ENCODE results near the gene PRKCSH.
"Not testable (repeated sequence)": the region's sequence is repeated elsewhere in the genome, so short reads cannot be mapped to it uniquely, and the experiment has no call there.

PRKCSH gene

DNA sequence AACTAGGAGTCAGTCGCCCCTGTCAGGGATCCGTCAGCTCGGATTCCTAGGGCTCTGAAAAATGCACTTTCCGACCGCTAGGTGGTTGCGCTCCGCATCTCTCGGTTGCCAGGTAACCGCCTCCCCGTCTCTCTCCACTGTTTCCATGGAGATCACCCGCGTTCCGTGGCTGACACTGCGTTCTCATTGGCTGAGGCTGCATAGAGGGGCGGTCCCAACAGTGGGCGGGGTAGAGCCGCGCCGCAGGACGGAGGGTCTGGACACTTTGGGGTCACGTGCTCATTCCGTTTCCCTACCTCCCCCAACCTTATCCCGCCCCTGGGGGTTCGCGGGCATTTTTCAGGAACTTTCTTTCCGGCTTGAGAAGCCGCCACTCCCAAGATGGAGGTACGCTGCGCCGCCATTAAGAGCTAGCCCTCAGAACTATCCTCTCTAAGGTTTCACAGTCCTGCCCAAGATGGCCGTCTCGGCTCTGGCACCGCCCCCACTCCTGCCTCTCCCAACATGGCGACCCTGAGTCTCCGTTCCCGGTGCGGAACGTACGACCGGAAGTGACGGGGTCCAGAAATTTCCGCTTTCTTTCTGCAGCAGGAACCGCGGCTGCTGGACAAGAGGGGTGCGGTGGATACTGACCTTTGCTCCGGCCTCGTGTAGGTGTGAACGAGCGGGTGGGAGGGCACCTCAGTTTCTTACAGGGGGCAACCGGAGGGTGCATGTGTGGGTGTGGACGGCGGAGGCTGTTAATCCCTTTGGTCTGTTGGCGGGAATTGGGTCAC is at the start of gene PRKCSH, which contains the start of gene ODAD3:
TSS of gene PRKCSH (plus strand) at position 579 of the 776 bp plus-strand sequence. CDS start 483 bp downstream, outside the sequence.
TSS of gene ODAD3 (minus strand) at position 65 of the 776 bp plus-strand sequence. CDS start 105 bp downstream, outside the sequence.
- Mint-ChIP-seq H3K36me3 (ENCODE audit: low read depth) (peaks cover 20% of the 10 kb centered on the region), H3K27ac (peak within 1 kb of the TSS; percentile 97), H3K27me3 (peaks cover 5% of the 10 kb centered on the region), H3K4me3 (peak within 1 kb of the TSS; percentile 99), H3K4me1 (peaks cover 29% of the 10 kb centered on the region), H3K9me3 (no peaks in the 10 kb centered on the region)
- ATAC-seq (peak; percentile 94), DNase-seq (peak; percentile 98)

DNA sequence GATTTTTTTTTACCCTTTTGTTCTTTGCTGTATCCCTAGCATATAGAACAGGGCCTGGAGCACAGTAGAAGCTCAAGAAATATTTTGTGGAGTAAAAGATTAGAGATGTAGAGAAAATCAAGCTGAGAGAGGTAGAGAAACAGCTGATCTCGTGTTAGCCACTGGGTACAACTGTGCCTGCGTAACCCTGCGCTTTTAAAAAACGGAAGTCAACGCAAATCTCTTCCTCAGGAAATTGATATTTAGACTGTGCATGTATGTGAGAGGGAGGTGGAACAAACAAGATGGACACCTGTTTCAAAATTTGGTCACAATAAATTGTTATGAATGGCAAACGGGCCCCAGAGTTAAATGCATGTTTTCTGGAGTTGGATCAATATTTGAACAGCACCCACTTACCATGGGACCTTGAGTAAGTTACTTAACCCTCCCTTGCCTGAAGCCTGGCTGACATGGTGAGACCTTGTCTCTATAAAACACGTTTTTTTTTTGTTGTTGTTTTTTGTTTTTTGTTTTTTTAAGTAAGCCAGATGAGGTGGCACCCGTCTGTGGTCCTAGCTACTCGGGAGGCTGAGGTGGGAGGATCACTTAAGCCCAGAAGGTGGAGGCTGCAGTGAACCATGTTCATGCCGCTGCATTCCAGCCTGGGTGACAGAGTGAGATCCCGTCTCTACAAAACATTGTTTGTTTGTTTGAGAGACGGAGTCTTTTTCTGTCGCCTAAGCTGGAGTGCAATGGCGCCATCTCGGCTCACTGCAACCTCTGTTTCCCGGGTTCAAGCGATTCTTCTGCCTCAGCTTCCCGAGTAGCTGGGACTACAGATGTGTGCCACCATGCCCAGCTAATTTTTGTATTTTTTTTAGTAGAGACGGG is 48.0 kb upstream of the PRKCSH start:
- no peaks in the 10 kb centered on the region for H3K36me3 Mint-ChIP-seq (ENCODE audit: low read depth)
- peaks cover 7% of the 10 kb centered on the region for H3K4me1 Mint-ChIP-seq
- peaks cover 8% of the 10 kb centered on the region for H3K27me3 Mint-ChIP-seq
- no peak for ATAC-seq
- H3K4me3 Mint-ChIP-seq, result no peak overlapping the region
- no peak for DNase-seq
- no peak overlapping the region for H3K27ac Mint-ChIP-seq
- peaks cover 3% of the 10 kb centered on the region for H3K9me3 Mint-ChIP-seq

DNA sequence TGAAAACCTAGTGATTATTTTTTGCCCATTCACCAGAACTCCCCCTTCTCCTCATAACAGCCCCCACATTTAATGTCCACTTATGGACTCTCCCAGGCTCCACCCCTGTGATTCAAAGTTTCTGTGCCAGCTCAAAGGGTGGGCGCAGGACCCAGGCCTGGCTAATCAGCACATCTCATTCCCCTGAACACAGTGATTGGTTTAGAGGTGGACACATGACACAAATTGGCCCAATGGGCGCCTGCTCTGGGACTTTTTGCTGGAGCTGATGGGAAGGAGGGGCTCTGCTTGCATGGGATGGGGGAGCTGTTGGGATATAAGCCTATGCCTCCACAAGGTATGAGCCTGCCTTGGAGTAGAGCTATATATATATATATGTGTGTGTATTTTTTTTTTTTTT is 45.1 kb upstream of the PRKCSH start:
- peaks cover 3% of the 10 kb centered on the region for H3K9me3 Mint-ChIP-seq
- H3K4me3 Mint-ChIP-seq, result no peak overlapping the region
- H3K4me1 Mint-ChIP-seq, result no peaks in the 10 kb centered on the region
- DNase-seq (no peak), ATAC-seq (no peak)
- no peaks in the 10 kb centered on the region for H3K36me3 Mint-ChIP-seq (ENCODE audit: low read depth)
- no peak overlapping the region for H3K27ac Mint-ChIP-seq
- H3K27me3 Mint-ChIP-seq, result no peaks in the 10 kb centered on the region

DNA sequence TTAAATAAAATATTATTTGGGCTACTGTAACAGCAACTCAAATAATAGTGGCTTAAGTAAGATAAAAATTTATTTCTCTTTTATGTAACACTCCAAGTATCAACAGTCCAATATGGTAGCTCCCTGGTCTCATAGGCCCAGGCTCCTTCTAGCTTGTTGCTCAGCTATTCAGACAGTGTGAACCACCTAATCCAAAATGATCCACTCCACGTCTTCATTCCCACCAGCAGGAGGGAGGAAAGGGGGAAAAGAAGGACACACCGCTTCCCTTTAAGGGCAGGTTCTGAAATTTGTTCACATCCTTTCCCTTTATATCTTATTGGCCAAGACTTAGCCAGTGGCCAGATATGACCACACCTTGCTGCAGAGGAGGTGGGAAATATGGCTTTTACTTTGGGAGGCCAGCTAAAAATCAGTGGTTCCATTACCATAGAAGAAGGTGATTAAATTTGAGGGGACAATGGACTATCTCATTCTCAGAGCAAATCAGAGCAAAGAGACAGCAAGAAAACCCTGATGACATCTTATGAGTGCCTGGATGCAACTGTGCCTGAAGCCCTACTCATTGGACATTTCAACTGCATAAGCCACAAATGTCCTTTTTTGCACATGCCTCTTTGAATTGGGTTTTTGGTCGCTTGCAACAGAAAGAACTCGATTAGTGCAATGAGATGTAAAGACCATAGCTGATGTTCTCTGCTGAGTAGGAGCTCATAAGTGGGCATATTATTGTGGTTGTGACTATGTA is 44.3 kb upstream of the PRKCSH start:
- H3K9me3 Mint-ChIP-seq, result peaks cover 3% of the 10 kb centered on the region
- no peak for DNase-seq
- H3K4me1 Mint-ChIP-seq, result no peaks in the 10 kb centered on the region
- H3K27ac Mint-ChIP-seq, result no peak overlapping the region
- H3K4me3 Mint-ChIP-seq, result no peak overlapping the region
- no peak for ATAC-seq
- H3K27me3 Mint-ChIP-seq, result no peaks in the 10 kb centered on the region
- H3K36me3 Mint-ChIP-seq (ENCODE audit: low read depth), result no peaks in the 10 kb centered on the region

DNA sequence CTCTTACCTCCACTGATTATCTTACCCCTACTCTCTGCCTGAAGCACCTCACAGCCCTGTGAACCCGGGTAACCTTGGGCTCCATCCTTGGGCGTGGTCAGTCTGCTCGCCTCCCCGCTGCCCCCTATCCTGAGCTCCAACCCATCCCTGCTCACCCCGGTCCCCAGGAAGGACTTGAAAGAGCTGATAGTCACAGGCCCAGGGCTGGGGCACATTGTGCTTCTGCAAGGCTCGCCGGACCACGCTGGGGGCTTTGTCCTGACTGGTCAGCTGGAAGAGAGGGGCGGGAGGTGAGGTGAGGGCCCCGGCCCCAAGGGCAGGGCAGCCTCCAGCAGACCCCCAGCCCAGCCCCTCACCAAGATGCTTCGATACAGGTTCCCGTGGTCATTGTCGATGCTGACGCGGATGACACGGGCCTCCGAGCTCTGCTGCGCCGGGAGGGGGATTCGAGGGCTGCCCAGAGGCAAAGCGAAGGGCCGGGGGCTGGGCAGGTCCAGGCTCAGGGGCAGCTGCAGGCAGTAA is 38.3 kb upstream of the PRKCSH start:
- DNase-seq (no peak), ATAC-seq (no peak)
- Mint-ChIP-seq H3K4me1 (no peaks in the 10 kb centered on the region), H3K27ac (no peak overlapping the region), H3K9me3 (no peaks in the 10 kb centered on the region), H3K36me3 (ENCODE audit: low read depth) (no peaks in the 10 kb centered on the region), H3K4me3 (no peak overlapping the region), H3K27me3 (peaks cover 5% of the 10 kb centered on the region)

- ATAC-seq, result no peak
- Mint-ChIP-seq H3K27ac (no peak overlapping the region), H3K27me3 (peaks cover 5% of the 10 kb centered on the region), H3K9me3 (no peaks in the 10 kb centered on the region), H3K4me1 (no peaks in the 10 kb centered on the region), H3K36me3 (ENCODE audit: low read depth) (no peaks in the 10 kb centered on the region), H3K4me3 (no peak overlapping the region)
- no peak for DNase-seq
Measured at GRCh38 chr19:11399667-11400066, 35.8 kb upstream of the PRKCSH start.

GRCh38 chr19:11400798-11401197 is 34.6 kb upstream of the PRKCSH start:
- peaks cover 5% of the 10 kb centered on the region for H3K27me3 Mint-ChIP-seq
- no peaks in the 10 kb centered on the region for H3K36me3 Mint-ChIP-seq (ENCODE audit: low read depth)
- no peak overlapping the region for H3K4me3 Mint-ChIP-seq
- DNase-seq, result no peak
- no peaks in the 10 kb centered on the region for H3K4me1 Mint-ChIP-seq
- H3K9me3 Mint-ChIP-seq, result no peaks in the 10 kb centered on the region
- H3K27ac Mint-ChIP-seq, result no peak overlapping the region
- ATAC-seq, result no peak

GRCh38 chr19:11401808-11402543 is 33.5 kb upstream of the PRKCSH start:
- no peaks in the 10 kb centered on the region for H3K36me3 Mint-ChIP-seq (ENCODE audit: low read depth)
- no peak for DNase-seq
- peaks cover 9% of the 10 kb centered on the region for H3K27me3 Mint-ChIP-seq
- H3K4me1 Mint-ChIP-seq, result peaks cover 2% of the 10 kb centered on the region
- no peak for ATAC-seq
- H3K27ac Mint-ChIP-seq, result no peak overlapping the region
- no peaks in the 10 kb centered on the region for H3K9me3 Mint-ChIP-seq
- no peak overlapping the region for H3K4me3 Mint-ChIP-seq

DNA sequence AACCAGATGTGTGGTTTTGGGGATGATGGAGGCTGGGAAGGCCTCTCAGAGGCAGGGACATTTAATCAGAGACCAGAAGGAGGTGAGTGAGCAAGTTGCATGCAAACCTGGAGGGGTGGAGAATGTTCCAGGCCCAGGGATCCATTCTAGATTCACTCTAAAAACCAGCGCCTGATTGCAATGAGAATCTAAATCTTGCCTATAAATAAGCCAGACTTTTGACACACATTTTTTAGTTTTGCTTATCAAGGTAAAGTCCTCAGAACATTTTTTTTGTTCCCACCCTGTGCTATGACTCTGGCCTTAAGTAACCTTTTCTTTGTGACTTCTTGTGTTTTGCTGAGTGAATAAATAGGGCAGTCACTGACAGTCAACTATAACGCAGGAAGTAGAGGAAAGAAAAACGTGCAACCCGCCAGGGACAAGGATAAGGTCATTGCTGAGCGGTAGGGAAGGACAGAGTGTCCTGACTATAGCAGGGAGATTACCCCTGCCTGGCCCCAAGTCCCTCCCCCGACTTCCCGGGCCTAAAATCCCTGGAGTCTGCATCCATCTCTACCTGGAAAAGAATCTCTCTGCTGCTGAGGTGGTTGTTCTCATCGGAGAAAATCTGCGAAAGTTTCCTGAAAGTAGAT is 30.7 kb upstream of the PRKCSH start:
- DNase-seq (no peak), ATAC-seq (no peak)
- no peak overlapping the region for H3K4me3 Mint-ChIP-seq
- H3K4me1 Mint-ChIP-seq, result peaks cover 2% of the 10 kb centered on the region
- no peaks in the 10 kb centered on the region for H3K9me3 Mint-ChIP-seq
- no peak overlapping the region for H3K27ac Mint-ChIP-seq
- peaks cover 23% of the 10 kb centered on the region for H3K27me3 Mint-ChIP-seq
- no peaks in the 10 kb centered on the region for H3K36me3 Mint-ChIP-seq (ENCODE audit: low read depth)

- H3K4me3 Mint-ChIP-seq, result no peak overlapping the region
- no peak overlapping the region for H3K27ac Mint-ChIP-seq
- H3K27me3 Mint-ChIP-seq, result peaks cover 28% of the 10 kb centered on the region
- H3K36me3 Mint-ChIP-seq (ENCODE audit: low read depth), result no peaks in the 10 kb centered on the region
- peaks cover 2% of the 10 kb centered on the region for H3K4me1 Mint-ChIP-seq
- peak; percentile 61 for ATAC-seq
- DNase-seq, result peak; percentile 61
- no peaks in the 10 kb centered on the region for H3K9me3 Mint-ChIP-seq
Measured at GRCh38 chr19:11405846-11406643, 29.4 kb upstream of the PRKCSH start.

GRCh38 chr19:11406703-11407236 is 28.7 kb upstream of the PRKCSH start:
- H3K36me3 Mint-ChIP-seq (ENCODE audit: low read depth); DNase-seq; H3K9me3 Mint-ChIP-seq; ATAC-seq; H3K27ac Mint-ChIP-seq; H3K4me3 Mint-ChIP-seq; H3K4me1 Mint-ChIP-seq: not testable (repeated sequence)
- H3K27me3 Mint-ChIP-seq, result peaks cover 31% of the 10 kb centered on the region

DNA sequence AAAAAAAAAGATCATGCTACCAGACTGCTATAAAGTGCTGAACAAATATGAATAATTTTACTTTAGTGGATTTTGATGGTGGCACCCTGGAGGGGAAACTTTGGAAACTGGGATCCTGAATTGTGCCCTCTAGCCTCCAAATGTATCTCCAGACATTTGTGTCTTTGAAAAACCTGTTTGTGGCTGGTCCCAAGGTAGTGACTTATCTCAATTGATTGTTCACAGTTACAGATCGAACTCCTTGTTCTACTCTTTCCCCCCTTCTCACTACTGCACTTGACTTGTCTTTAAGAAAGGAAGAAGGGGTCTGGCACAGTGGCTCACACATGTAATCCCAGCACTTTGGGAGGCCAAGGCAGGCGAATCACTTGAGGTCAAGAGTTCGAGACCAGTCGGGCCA is 26.8 kb upstream of the PRKCSH start:
- Mint-ChIP-seq H3K4me3 (no peak overlapping the region), H3K27ac (no peak overlapping the region), H3K27me3 (peaks cover 33% of the 10 kb centered on the region), H3K4me1 (peaks cover 2% of the 10 kb centered on the region), H3K9me3 (no peaks in the 10 kb centered on the region), H3K36me3 (ENCODE audit: low read depth) (no peaks in the 10 kb centered on the region)
- ATAC-seq (no peak), DNase-seq (no peak)
